ENCODE results near the gene ADAP1. TPM values are rescaled to one million over a fixed set of nuclear protein-coding genes. Genes with fewer than 3 reads are reported as not detected.

ADAP1 gene
- total RNA-seq, 2 donors from 2014 or later = 3.8 to 6.5 TPM

DNA sequence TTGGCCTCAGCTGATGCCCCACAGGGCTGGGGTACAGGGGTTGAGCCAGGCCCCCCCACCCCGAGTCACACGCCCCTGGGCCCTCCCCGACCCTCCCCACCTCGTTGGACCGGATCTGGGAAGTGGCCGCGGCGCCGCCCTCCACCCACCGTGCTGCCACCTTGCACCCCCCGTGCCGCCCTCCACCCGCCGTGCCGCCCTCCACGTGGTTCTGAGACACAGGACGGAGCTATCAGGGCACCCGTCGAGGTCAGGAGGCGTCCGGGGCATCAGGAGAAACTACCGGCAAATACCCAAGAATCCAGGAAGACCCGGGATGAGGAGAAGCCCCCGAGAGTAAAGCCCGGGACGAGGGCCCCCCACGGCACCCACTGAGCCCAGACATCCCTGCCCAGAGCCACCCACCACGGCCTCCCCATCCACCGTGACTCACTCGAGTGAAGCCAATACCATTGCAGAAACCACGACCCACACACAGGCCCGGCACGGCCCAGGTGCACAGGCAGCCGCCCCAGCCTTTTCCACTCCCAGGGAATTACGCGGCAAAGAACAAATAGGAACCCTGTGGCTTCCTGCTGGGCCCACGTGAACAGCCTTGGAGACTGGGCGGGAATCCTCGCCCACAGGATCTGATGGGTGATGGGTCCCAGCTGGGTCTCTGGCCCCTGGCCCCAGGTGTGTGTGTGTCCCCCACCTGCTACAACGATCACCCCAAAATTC, 34.0 kb downstream of the ADAP1 start:
- no peak overlapping the region for H3K27ac ChIP-seq (ENCODE audit: low read depth, low read length)
- H3K4me1 Mint-ChIP-seq = no peaks in the 10 kb centered on the region
- TF ChIP-seq, protein P1, sequence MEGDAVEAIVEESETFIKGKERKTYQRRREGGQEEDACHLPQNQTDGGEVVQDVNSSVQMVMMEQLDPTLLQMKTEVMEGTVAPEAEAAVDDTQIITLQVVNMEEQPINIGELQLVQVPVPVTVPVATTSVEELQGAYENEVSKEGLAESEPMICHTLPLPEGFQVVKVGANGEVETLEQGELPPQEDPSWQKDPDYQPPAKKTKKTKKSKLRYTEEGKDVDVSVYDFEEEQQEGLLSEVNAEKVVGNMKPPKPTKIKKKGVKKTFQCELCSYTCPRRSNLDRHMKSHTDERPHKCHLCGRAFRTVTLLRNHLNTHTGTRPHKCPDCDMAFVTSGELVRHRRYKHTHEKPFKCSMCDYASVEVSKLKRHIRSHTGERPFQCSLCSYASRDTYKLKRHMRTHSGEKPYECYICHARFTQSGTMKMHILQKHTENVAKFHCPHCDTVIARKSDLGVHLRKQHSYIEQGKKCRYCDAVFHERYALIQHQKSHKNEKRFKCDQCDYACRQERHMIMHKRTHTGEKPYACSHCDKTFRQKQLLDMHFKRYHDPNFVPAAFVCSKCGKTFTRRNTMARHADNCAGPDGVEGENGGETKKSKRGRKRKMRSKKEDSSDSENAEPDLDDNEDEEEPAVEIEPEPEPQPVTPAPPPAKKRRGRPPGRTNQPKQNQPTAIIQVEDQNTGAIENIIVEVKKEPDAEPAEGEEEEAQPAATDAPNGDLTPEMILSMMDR (conservative IDR thresholded peaks at IDR 0.05) = no peak
- H3K4me3 ChIP-seq (ENCODE audit: low read length) = no peak overlapping the region
- no peak overlapping the region for H3K4me3 Mint-ChIP-seq
- no peak for DNase-seq
- 91 to 95% methylated on average over 21 to 40 of the region's 40 CpGs for WGBS, 2 experiments (ENCODE audit: insufficient coverage in 1 of 2, insufficient read length in 1 of 2)
- H3K36me3 ChIP-seq (ENCODE audit: control insufficient read depth, insufficient read depth, low read length) = no peaks in the 10 kb centered on the region
- no peaks in the 10 kb centered on the region for H3K36me3 Mint-ChIP-seq (ENCODE audit: low read depth)
- peaks cover 2% of the 10 kb centered on the region for H3K4me1 ChIP-seq (ENCODE audit: control insufficient read depth, insufficient read depth, low read length)
- H3K27me3 ChIP-seq (ENCODE audit: control insufficient read depth, insufficient read depth, low read length, poor library complexity, severe bottlenecking) = no peaks in the 10 kb centered on the region
- H3K27ac Mint-ChIP-seq = no peak overlapping the region
- no peak overlapping the region for H3K9ac ChIP-seq (ENCODE audit: extremely low read depth, low read length, poor library complexity, severe bottlenecking)
- no peaks in the 10 kb centered on the region for H3K9me3 ChIP-seq (ENCODE audit: control insufficient read depth, low read length)
- H3K27me3 Mint-ChIP-seq (ENCODE audit: insufficient read depth) = no peaks in the 10 kb centered on the region
- no peaks in the 10 kb centered on the region for H3K9me3 Mint-ChIP-seq

DNA sequence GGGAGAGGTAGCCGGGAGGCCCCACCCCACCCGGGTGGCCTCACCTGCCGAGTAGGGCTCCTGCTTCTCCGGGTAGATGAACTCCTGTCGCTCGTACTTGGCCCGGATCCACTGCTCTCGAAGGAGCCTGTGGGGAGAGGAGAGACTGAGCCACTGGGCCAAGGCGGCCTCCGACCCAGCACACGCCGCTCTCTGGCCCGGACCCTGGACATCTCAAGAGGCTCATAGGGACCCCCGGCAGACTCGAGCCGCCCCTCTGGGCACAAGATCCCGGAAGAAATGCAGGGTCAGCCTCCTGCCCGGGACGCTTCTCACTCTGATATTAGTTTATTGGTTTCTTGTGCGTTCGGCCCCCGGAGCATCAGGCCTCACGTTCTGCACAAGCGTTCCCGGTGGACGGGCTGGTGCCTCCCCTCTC, 34.5 kb downstream of the ADAP1 start:
- DNase-seq = no peak
- H3K9me3 ChIP-seq (ENCODE audit: control insufficient read depth, low read length) = no peaks in the 10 kb centered on the region
- H3K9me3 Mint-ChIP-seq = no peaks in the 10 kb centered on the region
- no peaks in the 10 kb centered on the region for H3K4me1 Mint-ChIP-seq
- no peak overlapping the region for H3K27ac ChIP-seq (ENCODE audit: low read depth, low read length)
- no peaks in the 10 kb centered on the region for H3K27me3 ChIP-seq (ENCODE audit: control insufficient read depth, insufficient read depth, low read length, poor library complexity, severe bottlenecking)
- TF ChIP-seq, protein P1 (conservative IDR thresholded peaks at IDR 0.05) = no peak
- no peaks in the 10 kb centered on the region for H3K27me3 Mint-ChIP-seq (ENCODE audit: insufficient read depth)
- no peak overlapping the region for H3K9ac ChIP-seq (ENCODE audit: extremely low read depth, low read length, poor library complexity, severe bottlenecking)
- no peaks in the 10 kb centered on the region for H3K36me3 ChIP-seq (ENCODE audit: control insufficient read depth, insufficient read depth, low read length)
- H3K36me3 Mint-ChIP-seq (ENCODE audit: low read depth) = no peaks in the 10 kb centered on the region
- H3K4me3 Mint-ChIP-seq = no peak overlapping the region
- H3K4me3 ChIP-seq (ENCODE audit: low read length) = no peak overlapping the region
- 93 to 96% methylated on average over 15 to 26 of the region's 26 CpGs for WGBS, 2 experiments (ENCODE audit: insufficient coverage in 1 of 2, insufficient read length in 1 of 2)
- H3K27ac Mint-ChIP-seq = no peak overlapping the region
- peaks cover 2% of the 10 kb centered on the region for H3K4me1 ChIP-seq (ENCODE audit: control insufficient read depth, insufficient read depth, low read length)

DNA sequence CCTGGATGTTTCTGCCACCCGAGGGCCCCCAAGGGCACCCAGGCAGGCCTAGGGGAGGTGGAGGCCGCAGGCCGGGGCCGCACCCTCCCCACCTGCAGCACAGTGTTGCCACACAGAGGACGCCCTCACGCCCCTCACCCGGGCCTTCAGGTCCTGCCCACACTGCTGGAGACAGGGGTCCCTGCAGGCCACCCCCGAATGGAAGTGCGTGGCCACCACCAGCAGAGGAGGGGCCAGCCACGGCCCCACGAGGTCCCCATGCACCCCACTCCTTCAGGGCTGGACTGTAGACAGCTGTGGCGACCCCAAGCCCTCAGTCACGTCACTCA, 35.4 kb downstream of the ADAP1 start:
- H3K9ac ChIP-seq (ENCODE audit: extremely low read depth, low read length, poor library complexity, severe bottlenecking) = no peak overlapping the region
- TF ChIP-seq, protein P1 (conservative IDR thresholded peaks at IDR 0.05) = no peak
- H3K27me3 ChIP-seq (ENCODE audit: control insufficient read depth, insufficient read depth, low read length, poor library complexity, severe bottlenecking) = no peaks in the 10 kb centered on the region
- peaks cover 2% of the 10 kb centered on the region for H3K4me1 ChIP-seq (ENCODE audit: control insufficient read depth, insufficient read depth, low read length)
- H3K27ac Mint-ChIP-seq = no peak overlapping the region
- no peak overlapping the region for H3K4me3 ChIP-seq (ENCODE audit: low read length)
- H3K4me3 Mint-ChIP-seq = no peak overlapping the region
- no peaks in the 10 kb centered on the region for H3K36me3 Mint-ChIP-seq (ENCODE audit: low read depth)
- DNase-seq = no peak
- no peak overlapping the region for H3K27ac ChIP-seq (ENCODE audit: low read depth, low read length)
- WGBS, 2 experiments (ENCODE audit: insufficient coverage in 1 of 2, insufficient read length in 1 of 2) = 89 to 92% methylated on average over 10 to 13 of the region's 13 CpGs
- H3K9me3 Mint-ChIP-seq = no peaks in the 10 kb centered on the region
- H3K9me3 ChIP-seq (ENCODE audit: control insufficient read depth, low read length) = no peaks in the 10 kb centered on the region
- H3K27me3 Mint-ChIP-seq (ENCODE audit: insufficient read depth) = no peaks in the 10 kb centered on the region
- H3K4me1 Mint-ChIP-seq = no peaks in the 10 kb centered on the region
- no peaks in the 10 kb centered on the region for H3K36me3 ChIP-seq (ENCODE audit: control insufficient read depth, insufficient read depth, low read length)
